Kidney (tissue), 14 donors: ENCODE data around the gene HOXD8. TPM values are rescaled to one million over a fixed set of nuclear protein-coding genes. Genes with fewer than 3 reads are reported as not detected.

Experiments
- DNase-seq, 5 donors: peaks; one replicate each; pipeline ENCODE4 v3.0.0-alpha.2; 2013 to 2020
- FAIRE-seq: peaks from 2 replicates; lab custom pipeline; 2012; peaks lifted over from hg19 to GRCh38; lab: Jason Lieb, UNC
- H3K27ac ChIP-seq, 2 donors: one replicate each; pipeline ENCODE4 v1.7.0; 2013; ENCODE audit warnings: low read depth in 2 of 2, low read length in 2 of 2, inconsistent platforms in 1 of 2
- H3K27me3 ChIP-seq: one replicate; pipeline ENCODE4 v1.7.1; 2013; ENCODE audit warnings: low read length, inconsistent platforms; ENCODE audit not compliant: control insufficient read depth, insufficient read depth
- H3K36me3 ChIP-seq, 3 donors: one replicate each; pipeline versions ENCODE4 v1.7.0 to v1.7.1; 2013; ENCODE audit warnings: low read length in 3 of 3, control low read depth in 1 of 3, inconsistent platforms in 1 of 3; ENCODE audit not compliant: insufficient read depth in 3 of 3, control insufficient read depth in 2 of 3
- H3K4me1 ChIP-seq, 3 donors: one replicate each; pipeline versions ENCODE4 v1.7.0 to v1.7.1; 2013; ENCODE audit warnings: low read length in 3 of 3, inconsistent platforms in 1 of 3, low read depth in 1 of 3; ENCODE audit not compliant: control insufficient read depth in 2 of 3, insufficient read depth in 2 of 3
- H3K4me3 ChIP-seq, 3 donors: one replicate each; pipeline versions ENCODE4 v1.7.0 to v1.8.1; 2013; ENCODE audit warnings: low read length in 3 of 3, control low read depth in 1 of 3, inconsistent platforms in 1 of 3
- H3K9ac ChIP-seq, 3 donors: one replicate each; pipeline versions ENCODE4 v1.7.0 to v1.7.1; 2013; ENCODE audit warnings: low read length in 3 of 3, control low read depth in 1 of 3, inconsistent platforms in 1 of 3
- H3K9me3 ChIP-seq, 3 donors: one replicate each; pipeline versions ENCODE4 v1.7.0 to v1.7.1; 2013; ENCODE audit warnings: low read length in 3 of 3, control low read depth in 1 of 3, inconsistent platforms in 1 of 3; ENCODE audit not compliant: control insufficient read depth in 2 of 3, insufficient read depth in 1 of 3
- CTCF ChIP-seq: IDR thresholded peaks from 3 replicates; pipeline ENCODE4 v1.5.1; 2012; ENCODE audit warnings: mild to moderate bottlenecking, moderate library complexity, borderline replicate concordance; ENCODE audit not compliant: insufficient read depth; ENCODE audit errors: extremely low read depth
- intact Hi-C: fragments of 100-400 bp; cut with DNase I; formaldehyde crosslinking; loops from one replicate; pipeline ENCODE4 v1.11.1; 2022
- polyA plus RNA-seq: library from polyadenylated mRNA; stranded (reverse); fragments of 350-450 nt; fragmentation: Illumina TruSeq; extraction: RNeasy Lipid Tissue Mini Kit (QIAGEN cat#74804); gene quantifications from one replicate; pipeline ENCODE4 v1.2.3, GENCODE V29; 2014; ENCODE audit warnings: low read depth, low replicate concordance; ENCODE audit not compliant: insufficient read depth
- total RNA-seq: library from RNA; stranded (reverse); fragmentation: NEBNext Ultra II Directional; extraction: Animal tissue kit (Norgen Biotek cat#: 25700); gene quantifications from one replicate; pipeline ENCODE4 v1.2.1, GENCODE V29; 2021
- donor health status: control.
- donor health status: control.
- donor health status: control.
- donor health status: control.
- donor health status: control.
- donor health status: DM: yes; HTN: yes; CAD: no.
- donor health status: Normal renal cell carcinoma (clear cell type).

Gene HOXD8
- total and polyA plus RNA-seq, 2 donors from 2014 or later, result 76.5 to 122 TPM

- DNase-seq, result peak; percentile 86 to 92 (median 90)
- no peak overlapping the region for H3K27ac ChIP-seq
- intact Hi-C loops, result loop anchor here (10.0 kb wide), 1 partner anchor 412 kb away; no protein-coding TSS in a partner anchor
- no peak overlapping the region for H3K9ac ChIP-seq
- peaks cover 0 to 9% (median 5%) of the 10 kb centered on the region in 3 donors for H3K4me1 ChIP-seq
- no peaks in the 10 kb centered on the region for H3K36me3 ChIP-seq
- H3K27me3 ChIP-seq, result peaks cover 74% of the 10 kb centered on the region
- TF ChIP-seq CTCF, result peak; percentile 78
- no peak for FAIRE-seq
- H3K4me3 ChIP-seq, result peak overlapping the region in 2 of 3 donors; percentile 32 to 62
- H3K9me3 ChIP-seq, result no peaks in the 10 kb centered on the region
Measured at GRCh38 chr2:176096986-176097819, 32.3 kb upstream of the HOXD8 start.

- intact Hi-C loops, result loop anchor here (10.0 kb wide), 1 partner anchor 413 kb away; no protein-coding TSS in a partner anchor
- Histone ChIP-seq H3K9ac (no peak overlapping the region), H3K4me3 (peak overlapping the region in 1 of 3 donors; percentile 32), H3K9me3 (no peaks in the 10 kb centered on the region), H3K27ac (no peak overlapping the region), H3K27me3 (peaks cover 75% of the 10 kb centered on the region), H3K36me3 (no peaks in the 10 kb centered on the region), H3K4me1 (peaks cover 0 to 9% (median 5%) of the 10 kb centered on the region in 3 donors)
- no peak for DNase-seq
- no peak for TF ChIP-seq CTCF
- FAIRE-seq, result no peak
Measured at GRCh38 chr2:176097820-176098365, 31.6 kb upstream of the HOXD8 start.

GRCh38 chr2:176098366-176099158, 30.9 kb upstream of the HOXD8 start:
- Histone ChIP-seq H3K27ac (no peak overlapping the region), H3K9me3 (no peaks in the 10 kb centered on the region), H3K36me3 (no peaks in the 10 kb centered on the region), H3K27me3 (peaks cover 75% of the 10 kb centered on the region), H3K4me3 (no peak overlapping the region), H3K9ac (no peak overlapping the region), H3K4me1 (peaks cover 0 to 7% (median 5%) of the 10 kb centered on the region in 3 donors)
- no peak for FAIRE-seq
- no peak for TF ChIP-seq CTCF
- peak; percentile 59 to 83 (median 67) for DNase-seq
- intact Hi-C loops, result loop anchor here (10.0 kb wide), 1 partner anchor 414 kb away; no protein-coding TSS in a partner anchor
